Stimulated activated CD4-positive, alpha-beta T cell treated with anti-CD3 and anti-CD28 coated beads, Interleukin-4, amount 100 ng/mL, for 1 hour (primary cell): ENCODE data around the gene SCGB3A2.

Experiments
- DNase-seq: peaks from one replicate; pipeline ENCODE4 v3.0.0-alpha.2; 2020

The SCGB3A2 gene

DNA sequence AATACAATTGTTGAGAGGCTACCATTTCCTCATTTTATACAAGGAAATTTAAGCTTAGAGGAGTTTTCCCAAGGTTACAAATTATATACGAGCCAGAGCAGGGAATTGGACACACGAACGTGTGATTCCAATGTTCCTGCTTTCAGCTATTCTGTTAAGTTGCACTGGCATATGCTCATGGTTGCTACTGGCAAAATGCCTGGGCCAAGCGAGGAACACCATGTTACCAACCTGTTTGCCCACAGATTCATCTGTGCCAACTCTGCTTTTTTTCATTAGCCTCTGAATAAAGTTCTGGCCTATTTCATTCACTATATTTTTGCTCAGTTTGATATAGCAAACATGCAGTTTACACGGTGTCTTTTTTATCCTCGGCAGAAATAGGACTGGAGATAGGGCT is 32.9 kb downstream of the SCGB3A2 start:
- no peak for DNase-seq

DNA sequence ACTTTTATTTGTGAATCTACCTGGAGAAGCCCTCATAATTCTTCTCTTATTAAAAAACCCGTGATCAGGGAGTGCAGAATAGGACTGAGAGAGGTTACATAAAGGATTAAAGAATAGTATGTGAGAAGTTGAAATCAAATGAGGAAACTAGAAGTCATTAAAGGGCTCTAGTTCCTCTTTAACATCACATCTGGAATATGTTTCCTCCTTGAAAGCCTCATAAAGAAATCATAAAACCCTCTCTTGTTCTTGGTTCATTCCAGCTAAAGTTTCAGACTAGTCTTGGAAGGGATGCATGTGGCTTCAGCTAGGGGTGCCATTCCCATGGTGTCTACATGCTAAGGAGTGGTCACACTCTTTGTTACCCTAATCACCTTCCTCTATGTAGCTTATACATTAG is 33.5 kb downstream of the SCGB3A2 start:
- DNase-seq: no peak

DNA sequence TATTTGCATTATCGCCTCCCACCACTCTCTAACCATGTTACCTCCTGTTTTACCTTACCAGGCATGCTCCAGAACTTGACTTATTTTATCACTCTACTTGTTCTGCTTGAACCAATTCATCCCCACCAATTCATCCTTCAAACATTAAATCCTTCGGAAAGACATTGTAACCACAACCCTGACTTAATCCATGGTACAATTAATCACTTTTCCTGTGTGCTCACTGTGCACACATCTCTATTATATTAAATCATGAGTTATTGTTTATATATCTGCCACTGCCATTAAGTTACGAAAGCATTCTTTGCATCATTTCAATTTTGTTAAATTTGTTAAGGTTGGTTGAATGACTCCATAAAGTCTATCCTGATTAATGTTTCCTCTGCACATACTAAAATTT is 35.3 kb downstream of the SCGB3A2 start:
- DNase-seq: no peak

DNA sequence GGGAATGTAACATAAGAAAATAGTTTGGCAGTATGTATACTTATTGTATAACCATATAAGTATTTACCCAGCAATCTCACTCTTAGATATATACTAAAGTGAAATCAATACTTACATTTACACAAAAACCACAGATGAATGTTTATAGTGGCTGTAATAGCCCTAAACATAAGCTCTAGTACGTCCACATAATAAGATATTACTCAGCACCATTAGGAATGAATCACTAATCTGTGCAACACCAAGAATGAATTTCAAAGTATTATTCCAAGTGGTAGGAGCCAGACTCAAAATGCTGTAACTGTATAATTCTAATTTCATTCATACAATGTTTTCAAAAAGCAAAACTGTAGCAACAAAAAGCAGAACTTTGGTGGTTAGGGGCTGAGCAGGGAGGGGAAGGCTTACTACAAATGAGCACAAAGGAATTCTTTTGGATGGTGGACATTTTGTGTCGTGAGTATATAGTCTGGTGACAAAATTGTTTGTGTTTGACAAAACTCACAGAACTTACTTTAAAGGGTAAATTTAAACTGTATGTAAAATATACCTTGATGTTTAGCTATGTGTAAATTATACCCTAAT is 39.7 kb downstream of the SCGB3A2 start:
- DNase-seq: no peak

DNA sequence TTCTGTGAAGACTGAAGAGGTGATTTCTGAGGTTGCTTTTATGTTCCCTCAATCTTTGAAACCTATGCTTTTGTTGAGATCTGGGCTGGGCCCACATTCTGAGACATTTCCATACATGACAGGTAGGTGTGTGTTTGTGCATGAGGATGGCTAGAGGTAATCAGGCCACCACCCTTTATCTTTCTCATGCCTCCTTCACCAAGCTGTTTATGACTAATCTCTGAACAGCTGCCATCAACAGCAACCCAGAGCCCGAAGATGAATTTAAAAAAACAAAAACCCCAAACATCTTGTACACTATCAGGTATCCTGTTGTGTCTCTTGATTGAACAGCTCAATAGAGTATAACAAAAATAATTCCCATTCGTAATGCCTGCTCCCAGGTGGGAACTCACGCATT is 40.4 kb downstream of the SCGB3A2 start:
- DNase-seq: no peak

DNA sequence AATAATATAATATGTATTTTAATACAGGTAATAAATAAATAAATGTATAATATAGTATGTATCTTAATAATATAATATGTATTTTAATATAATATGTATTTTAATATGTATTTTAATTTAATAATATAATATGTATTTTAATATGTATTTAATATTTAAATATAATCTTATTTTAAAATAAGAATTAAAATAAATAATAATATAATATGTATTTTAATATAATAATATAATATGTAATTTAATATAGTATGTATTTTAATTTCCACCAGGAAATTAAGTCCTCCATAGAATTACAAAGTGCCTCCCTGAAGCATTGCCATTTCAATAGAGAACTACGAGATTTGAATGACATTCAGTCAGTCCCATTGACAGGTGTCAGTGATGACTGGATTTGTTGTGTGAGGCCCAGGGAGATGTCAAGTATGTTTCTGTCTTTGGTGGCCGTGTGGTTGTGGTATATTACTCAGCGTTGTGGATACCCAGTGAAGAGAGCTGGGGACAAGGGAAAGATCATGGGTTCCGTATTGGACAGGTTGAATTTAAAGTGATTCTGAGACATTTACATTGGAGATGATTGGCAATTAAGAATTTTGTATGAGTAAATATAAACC is 42.0 kb downstream of the SCGB3A2 start:
- DNase-seq: no peak

DNA sequence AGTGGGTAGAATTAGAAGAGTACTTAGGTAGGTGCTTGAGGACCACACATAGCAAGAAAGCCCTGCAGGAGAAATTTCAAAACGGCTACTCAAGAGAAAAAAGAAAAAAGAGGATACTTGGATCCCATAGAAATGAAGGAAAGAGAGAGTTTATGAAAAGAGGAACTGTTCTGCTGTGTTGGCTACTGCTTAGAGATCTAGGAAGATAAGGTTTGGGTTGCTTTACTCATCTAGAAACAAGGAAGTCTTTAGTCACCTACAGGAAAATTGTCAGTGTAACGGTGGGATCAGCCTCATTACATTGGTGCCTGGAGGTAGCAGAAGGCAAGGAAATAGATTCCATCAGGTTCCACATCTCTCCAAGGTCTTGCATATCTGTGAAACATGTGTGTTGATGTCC is 42.6 kb downstream of the SCGB3A2 start:
- DNase-seq: no peak

DNA sequence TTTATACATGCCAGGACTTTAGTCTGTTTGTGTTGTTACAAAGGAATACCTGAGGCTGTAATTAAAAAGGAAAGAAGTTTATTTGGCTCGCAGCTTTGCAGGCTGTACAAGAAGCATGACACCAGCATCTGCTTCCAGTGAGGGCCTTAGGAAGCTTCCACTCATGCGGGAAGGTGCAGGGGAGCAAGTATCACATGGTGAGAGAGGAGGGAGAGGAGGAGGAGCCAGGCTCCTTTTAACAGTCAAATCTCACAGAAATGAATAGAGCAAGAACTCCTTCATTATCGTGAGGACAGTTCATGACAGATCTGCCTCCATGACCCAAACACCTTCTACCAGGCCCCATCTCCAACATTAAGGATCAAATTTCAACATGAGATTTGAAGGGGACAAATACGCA is 46.5 kb downstream of the SCGB3A2 start:
- no peak for DNase-seq

DNA sequence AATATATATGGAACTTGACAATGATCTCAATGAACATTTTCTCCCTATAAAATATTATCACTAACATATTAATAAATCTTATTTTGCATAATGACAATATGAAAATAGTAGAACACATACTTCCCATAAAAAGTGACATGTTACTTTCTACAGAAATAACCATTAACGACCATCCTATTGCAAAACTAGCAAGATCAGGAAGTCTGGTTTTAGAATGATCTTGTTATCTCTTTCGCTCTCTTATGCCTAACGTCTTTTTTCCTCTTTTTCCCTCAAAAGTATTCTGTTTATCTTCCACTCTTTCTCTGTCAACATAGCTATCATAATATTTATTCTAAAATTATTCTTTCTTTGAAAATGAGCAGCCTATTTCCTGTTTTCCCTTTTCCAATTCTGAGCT is 49.4 kb downstream of the SCGB3A2 start:
- DNase-seq: no peak

DNA sequence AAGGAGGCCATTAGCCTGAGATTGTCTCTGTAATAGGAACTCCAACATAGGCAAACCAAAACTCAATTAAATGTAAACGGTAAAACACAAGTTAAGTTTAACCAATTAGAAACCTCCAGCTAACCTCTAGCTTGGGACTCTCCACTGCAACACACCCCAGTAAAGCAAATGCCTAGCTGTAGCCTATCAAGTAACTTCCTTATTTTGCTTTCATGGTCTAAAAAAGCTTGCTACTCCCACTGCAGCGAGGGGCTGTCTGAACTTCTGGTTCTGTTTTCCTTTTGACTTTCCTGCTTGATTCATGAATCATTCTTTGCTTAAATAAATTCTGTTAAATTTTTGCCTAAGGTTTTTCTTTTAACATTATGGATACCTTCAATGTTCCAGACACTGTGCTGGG is 52.3 kb downstream of the SCGB3A2 start:
- DNase-seq: no peak
